A673 (cell line): Measurements from ENCODE around the gene ROR1. TPM values are rescaled to one million over a fixed set of nuclear protein-coding genes. Genes with fewer than 3 reads are reported as not detected.
"Not testable (repeated sequence)": the region's sequence is repeated elsewhere in the genome, so short reads cannot be mapped to it uniquely, and the experiment has no call there.

Source experiments
- BruUV-seq: library from RNA; stranded (reverse); fragments of 400-500 nt; replicated peaks from 2 replicates; lab custom pipeline; 2021; lab: Mats Ljungman, UMichigan
- CTCF ChIA-PET: fragments of 300-600 bp; sonication (Branson Sonifier 250); formaldehyde crosslinking; loops from one replicate; lab custom pipeline; 2022; ENCODE audit warnings: antibody characterized with exemption; lab: Charles Lee
- POLR2A ChIA-PET: fragments of 300-600 bp; sonication (Branson Sonifier 250); formaldehyde crosslinking; loops from one replicate; lab custom pipeline; 2022; ENCODE audit warnings: antibody characterized with exemption; ENCODE audit not compliant: low non-redundant PET; lab: Charles Lee
- DNase-seq: peaks from one replicate; pipeline ENCODE4 v3.0.0-alpha.2; 2015; ENCODE audit warnings: low spot score
- H3K27ac ChIP-seq: fragments of 200-600 bp; sonication (generic); 2 replicates; pipeline ENCODE4 v1.5.1; 2016; ENCODE audit warnings: mixed run types, low read depth, mild to moderate bottlenecking, mixed read lengths, antibody characterized with exemption, low read length; ENCODE audit not compliant: poor library complexity, severe bottlenecking
- H3K27me3 ChIP-seq: fragments of 200-600 bp; sonication (generic); replicated peaks from 2 replicates; pipeline ENCODE4 v1.6.1; 2017; ENCODE audit warnings: mixed run types, low read depth, mild to moderate bottlenecking, mixed read lengths, antibody characterized with exemption, low read length; ENCODE audit not compliant: insufficient read depth, poor library complexity
- H3K36me3 ChIP-seq: fragments of 200-600 bp; sonication (generic); 2 replicates; pipeline ENCODE4 v1.6.1; 2016; ENCODE audit warnings: mixed run types, mild to moderate bottlenecking, mixed read lengths, antibody characterized with exemption, low read length; ENCODE audit not compliant: insufficient read depth, poor library complexity, severe bottlenecking
- H3K4me1 ChIP-seq: fragments of 200-600 bp; sonication (generic); 2 replicates; pipeline ENCODE4 v1.6.1; 2017; ENCODE audit warnings: mixed run types, mild to moderate bottlenecking, mixed read lengths, antibody characterized with exemption, low read length; ENCODE audit not compliant: insufficient read depth, poor library complexity, severe bottlenecking
- H3K4me3 ChIP-seq: fragments of 200-600 bp; sonication (generic); 2 replicates; pipeline ENCODE4 v1.5.1; 2016; ENCODE audit warnings: low read depth, mixed run types, mild to moderate bottlenecking, mixed read lengths, low read length; ENCODE audit not compliant: poor library complexity, severe bottlenecking
- H3K9me3 ChIP-seq: fragments of 200-600 bp; sonication (generic); 2 replicates; pipeline ENCODE4 v1.6.1; 2016; ENCODE audit warnings: mixed run types, low read depth, mild to moderate bottlenecking, mixed read lengths, antibody characterized with exemption, low read length; ENCODE audit not compliant: poor library complexity, severe bottlenecking
- EZH2 ChIP-seq: fragments of 200-600 bp; sonication (generic); IDR thresholded peaks from 2 replicates; pipeline ENCODE4 v1.6.1; 2017; ENCODE audit warnings: borderline replicate concordance, low read depth, mild to moderate bottlenecking, mixed read lengths, antibody characterized with exemption, low read length; ENCODE audit not compliant: poor library complexity, severe bottlenecking
- intact Hi-C: fragments of 100-400 bp; cut with micrococcal nuclease; formaldehyde crosslinking; loops from one replicate; pipeline ENCODE4 v1.10.0; 2022; ENCODE audit not compliant: unreplicated experiment
- total RNA-seq: library from RNA; stranded (reverse); gene quantifications from 2 replicates; pipeline ENCODE4 v1.2.3, GENCODE V29; 2021
- TF ChIP-seq, protein P1 (sequence below): fragments of 300-800, 200-600 bp; sonication (generic); conservative IDR thresholded peaks from 2 replicates; pipeline ENCODE4 v1.5.1; 2017; ENCODE audit warnings: low read depth, mild to moderate bottlenecking, antibody characterized with exemption, low read length, moderate library complexity, mixed read lengths

Gene ROR1
- total RNA-seq, 1 experiment from 2014 or later: 7.4 TPM

DNA sequence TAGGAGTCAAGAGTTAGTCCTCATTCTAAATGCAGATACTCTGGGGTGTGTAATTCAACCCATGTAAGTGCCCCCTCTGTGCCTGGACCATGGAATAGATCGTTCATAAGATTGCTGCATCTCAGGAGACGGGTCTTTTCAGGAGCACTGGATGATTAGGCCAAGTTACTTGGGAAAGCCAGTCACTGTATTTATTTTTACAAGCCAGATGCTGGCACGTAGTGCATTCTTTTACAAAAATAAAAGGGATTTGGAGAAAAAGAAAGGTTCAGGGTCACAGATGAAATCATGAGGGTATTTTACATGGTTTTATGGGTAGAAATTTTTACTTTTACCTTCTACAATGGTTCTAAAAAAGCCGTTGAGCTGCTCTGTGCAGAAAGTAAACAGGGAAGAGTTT, 327.0 kb downstream of the ROR1 start:
- Histone ChIP-seq H3K4me3 (no peak overlapping the region), H3K36me3 (no peaks in the 10 kb centered on the region), H3K27ac (no peak overlapping the region), H3K4me1 (peaks cover 8% of the 10 kb centered on the region), H3K27me3 (no peaks in the 10 kb centered on the region), H3K9me3 (no peaks in the 10 kb centered on the region)
- BruUV-seq: no TSS peak
- ChIA-PET CTCF (no interaction called here), POLR2A (no interaction called here)
- TF ChIP-seq EZH2: no peak
- TF ChIP-seq, protein P1, sequence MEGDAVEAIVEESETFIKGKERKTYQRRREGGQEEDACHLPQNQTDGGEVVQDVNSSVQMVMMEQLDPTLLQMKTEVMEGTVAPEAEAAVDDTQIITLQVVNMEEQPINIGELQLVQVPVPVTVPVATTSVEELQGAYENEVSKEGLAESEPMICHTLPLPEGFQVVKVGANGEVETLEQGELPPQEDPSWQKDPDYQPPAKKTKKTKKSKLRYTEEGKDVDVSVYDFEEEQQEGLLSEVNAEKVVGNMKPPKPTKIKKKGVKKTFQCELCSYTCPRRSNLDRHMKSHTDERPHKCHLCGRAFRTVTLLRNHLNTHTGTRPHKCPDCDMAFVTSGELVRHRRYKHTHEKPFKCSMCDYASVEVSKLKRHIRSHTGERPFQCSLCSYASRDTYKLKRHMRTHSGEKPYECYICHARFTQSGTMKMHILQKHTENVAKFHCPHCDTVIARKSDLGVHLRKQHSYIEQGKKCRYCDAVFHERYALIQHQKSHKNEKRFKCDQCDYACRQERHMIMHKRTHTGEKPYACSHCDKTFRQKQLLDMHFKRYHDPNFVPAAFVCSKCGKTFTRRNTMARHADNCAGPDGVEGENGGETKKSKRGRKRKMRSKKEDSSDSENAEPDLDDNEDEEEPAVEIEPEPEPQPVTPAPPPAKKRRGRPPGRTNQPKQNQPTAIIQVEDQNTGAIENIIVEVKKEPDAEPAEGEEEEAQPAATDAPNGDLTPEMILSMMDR: no peak
- intact Hi-C loops: loop anchor here (10.0 kb wide), 1 partner anchor 56 kb away; no protein-coding TSS in a partner anchor
- DNase-seq: no peak

DNA sequence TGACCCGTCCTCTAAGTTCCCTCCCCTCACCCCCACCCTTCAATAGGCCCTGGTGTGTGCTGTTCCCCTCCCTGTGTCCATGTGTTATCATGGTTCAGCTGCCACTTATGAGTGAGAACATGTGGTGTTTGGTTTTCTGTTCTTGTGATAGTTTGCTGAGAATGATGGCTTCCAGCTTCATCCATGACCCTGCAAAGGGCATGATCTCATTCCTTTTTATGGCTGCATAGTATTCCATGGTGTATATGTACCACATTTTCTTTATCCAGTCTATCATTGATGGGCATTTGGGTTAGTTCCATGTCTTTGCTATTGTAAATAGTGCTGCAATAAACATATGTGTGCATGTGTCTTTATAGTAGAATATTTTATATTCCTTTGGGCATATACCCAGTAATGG, 330.8 kb downstream of the ROR1 start:
- H3K36me3 ChIP-seq, DNase-seq, H3K4me1 ChIP-seq, POLR2A ChIA-PET, H3K27ac ChIP-seq, CTCF ChIA-PET, BruUV-seq, H3K27me3 ChIP-seq, H3K9me3 ChIP-seq, H3K4me3 ChIP-seq: not testable (repeated sequence)
- intact Hi-C loops: loop anchor here (10.0 kb wide), 1 partner anchor 60 kb away; no protein-coding TSS in a partner anchor

DNA sequence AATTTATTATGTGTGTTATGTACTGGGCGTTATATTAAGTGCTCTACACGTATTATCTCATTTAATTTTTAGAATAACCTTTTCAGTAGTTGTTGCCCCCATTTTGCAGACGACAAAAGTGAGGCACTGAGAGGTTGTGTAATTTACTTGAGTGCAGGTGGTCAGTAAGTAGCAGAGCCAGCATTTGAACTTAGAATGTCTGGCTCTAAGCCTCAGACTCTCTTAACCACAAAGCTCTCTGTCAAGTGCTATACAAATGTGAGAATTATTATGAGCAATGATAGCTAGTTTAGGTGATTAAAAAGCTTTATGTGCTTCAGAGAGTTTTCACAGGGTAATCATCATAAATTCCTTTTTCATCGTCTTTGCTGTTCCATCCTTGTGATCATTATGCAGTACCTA, 333.3 kb downstream of the ROR1 start:
- Histone ChIP-seq H3K27me3 (no peaks in the 10 kb centered on the region), H3K4me3 (no peak overlapping the region), H3K9me3 (no peaks in the 10 kb centered on the region), H3K4me1 (no peaks in the 10 kb centered on the region), H3K27ac (no peak overlapping the region), H3K36me3 (no peaks in the 10 kb centered on the region)
- DNase-seq: no peak
- TF ChIP-seq EZH2: no peak
- TF ChIP-seq, protein P1: no peak
- POLR2A ChIA-PET: no interaction called here
- no TSS peak for BruUV-seq
- CTCF ChIA-PET: no interaction called here
- intact Hi-C loops: loop anchor here (10.0 kb wide), 1 partner anchor 62 kb away; no protein-coding TSS in a partner anchor

DNA sequence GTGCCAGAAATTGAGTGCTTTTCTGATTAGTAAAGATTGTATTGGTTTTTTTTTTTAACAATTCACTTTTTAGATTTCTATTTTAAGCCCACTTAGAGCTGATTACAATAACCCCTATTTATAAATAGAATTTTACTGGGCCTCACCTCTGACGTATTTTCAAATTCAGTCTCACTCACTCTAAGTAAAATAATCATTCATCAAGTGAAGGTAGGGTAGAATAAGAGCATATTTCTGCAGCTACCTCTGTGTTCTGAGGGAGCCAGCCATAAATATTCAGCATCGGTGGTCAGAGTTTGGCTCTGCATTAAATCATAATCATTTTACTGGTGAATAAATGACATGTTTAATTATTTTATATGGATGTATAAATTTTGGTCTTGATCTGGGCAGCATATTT, 333.8 kb downstream of the ROR1 start:
- intact Hi-C loops: loop anchor here (10.0 kb wide), 1 partner anchor 63 kb away; no protein-coding TSS in a partner anchor
- TF ChIP-seq, protein P1: no peak
- no peak for TF ChIP-seq EZH2
- H3K4me1 ChIP-seq: no peaks in the 10 kb centered on the region
- no peak overlapping the region for H3K27ac ChIP-seq
- ChIA-PET CTCF (no interaction called here), POLR2A (no interaction called here)
- H3K4me3 ChIP-seq: no peak overlapping the region
- no peaks in the 10 kb centered on the region for H3K9me3 ChIP-seq
- no TSS peak for BruUV-seq
- no peaks in the 10 kb centered on the region for H3K27me3 ChIP-seq
- DNase-seq: no peak
- H3K36me3 ChIP-seq: no peaks in the 10 kb centered on the region
